Uterus (tissue), 2 donors: ENCODE results near the gene CACHD1.

Experiments
- POLR2A ChIP-seq, 2 donors: fragments of 450-650 bp; IDR thresholded peaks; one replicate each; pipeline ENCODE4 v1.6.1; 2016; ENCODE audit warnings: antibody characterized with exemption in 2 of 2, mild to moderate bottlenecking in 1 of 2, moderate library complexity in 1 of 2
- TF ChIP-seq, protein P1 (sequence below), 4 experiments: fragments of 200-600 bp in 2 of 4; fragments of 450-650 bp in 2 of 4; sonication (generic) in 2 of 4; IDR thresholded peaks; one replicate each; pipeline ENCODE4 v1.5.1; 2016 to 2019; ENCODE audit warnings: antibody characterized with exemption in 4 of 4, mild to moderate bottlenecking in 2 of 4, moderate library complexity in 1 of 4

DNA sequence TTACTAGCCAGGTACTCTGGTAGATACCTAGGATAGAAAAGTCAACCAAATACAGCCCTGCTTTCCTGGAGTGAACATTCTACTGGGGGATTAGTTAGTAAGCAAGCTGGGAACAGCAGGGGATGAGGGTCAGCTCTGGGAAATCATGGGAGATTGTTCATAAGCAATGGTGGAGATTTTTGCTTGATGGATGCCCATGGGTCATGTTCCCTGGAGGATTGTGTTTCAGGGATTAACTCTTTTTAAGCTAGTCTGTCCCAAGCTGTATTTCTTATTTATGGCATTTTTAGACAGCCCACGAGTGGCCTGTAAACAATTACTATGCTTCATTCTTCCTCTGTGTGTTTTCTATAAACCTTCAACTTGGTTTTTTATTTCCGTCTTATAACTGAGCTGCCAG is 18.9 kb downstream of the CACHD1 start:
- TF ChIP-seq, protein P1, sequence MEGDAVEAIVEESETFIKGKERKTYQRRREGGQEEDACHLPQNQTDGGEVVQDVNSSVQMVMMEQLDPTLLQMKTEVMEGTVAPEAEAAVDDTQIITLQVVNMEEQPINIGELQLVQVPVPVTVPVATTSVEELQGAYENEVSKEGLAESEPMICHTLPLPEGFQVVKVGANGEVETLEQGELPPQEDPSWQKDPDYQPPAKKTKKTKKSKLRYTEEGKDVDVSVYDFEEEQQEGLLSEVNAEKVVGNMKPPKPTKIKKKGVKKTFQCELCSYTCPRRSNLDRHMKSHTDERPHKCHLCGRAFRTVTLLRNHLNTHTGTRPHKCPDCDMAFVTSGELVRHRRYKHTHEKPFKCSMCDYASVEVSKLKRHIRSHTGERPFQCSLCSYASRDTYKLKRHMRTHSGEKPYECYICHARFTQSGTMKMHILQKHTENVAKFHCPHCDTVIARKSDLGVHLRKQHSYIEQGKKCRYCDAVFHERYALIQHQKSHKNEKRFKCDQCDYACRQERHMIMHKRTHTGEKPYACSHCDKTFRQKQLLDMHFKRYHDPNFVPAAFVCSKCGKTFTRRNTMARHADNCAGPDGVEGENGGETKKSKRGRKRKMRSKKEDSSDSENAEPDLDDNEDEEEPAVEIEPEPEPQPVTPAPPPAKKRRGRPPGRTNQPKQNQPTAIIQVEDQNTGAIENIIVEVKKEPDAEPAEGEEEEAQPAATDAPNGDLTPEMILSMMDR (IDR thresholded peaks at IDR 0.05), result no peak
- no peak for TF ChIP-seq POLR2A (IDR thresholded peaks at IDR 0.05)
